RKO (cell line): ENCODE data around the gene ZNF550.

Experiments
- DNase-seq: peaks from one replicate; pipeline ENCODE4 v3.0.0-alpha.2; 2016; ENCODE audit warnings: low spot score

ZNF550 gene

GRCh38 chr19:57559404-57560025, at the start of gene ZNF550:
Gene ZNF550 (minus strand): TSS chr19:57559863. CDS start chr19:57559682, 181 bp downstream.
- DNase-seq: peak; percentile 86

- DNase-seq: no peak
Observed at GRCh38 chr19:57606931-57607330, 47.3 kb upstream of the ZNF550 start.

GRCh38 chr19:57599761-57600383, 40.2 kb upstream of the ZNF550 start, which contains the start of gene ZNF530:
Gene ZNF530 (plus strand): TSS chr19:57599885. CDS start chr19:57604346, 4,461 bp downstream.
- DNase-seq: no peak

- no peak for DNase-seq
Observed at GRCh38 chr19:57599377-57599760, 39.7 kb upstream of the ZNF550 start.

GRCh38 chr19:57587529-57587928, 27.9 kb upstream of the ZNF550 start:
- peak; percentile 86 for DNase-seq

GRCh38 chr19:57583521-57584416, 24.1 kb upstream of the ZNF550 start, which contains the start of gene ZIK1:
Gene ZIK1 (plus strand): TSS chr19:57584145. CDS start chr19:57584357, 212 bp downstream.
- DNase-seq: no peak

- DNase-seq: no peak
Observed at GRCh38 chr19:57583104-57583520, 23.4 kb upstream of the ZNF550 start.

- DNase-seq: peak; percentile 98
Observed at GRCh38 chr19:57578487-57579205, 19.0 kb upstream of the ZNF550 start, which contains the start of gene ZNF416. Gene ZNF416 (minus strand): TSS chr19:57578911. CDS start chr19:57578704, 207 bp downstream.

- DNase-seq: no peak
Observed at GRCh38 chr19:57576661-57577060, 17.0 kb upstream of the ZNF550 start.

GRCh38 chr19:57572415-57572947, 12.8 kb upstream of the ZNF550 start:
- no peak for DNase-seq

GRCh38 chr19:57570707-57571106, 11.0 kb upstream of the ZNF550 start:
- DNase-seq: no peak

- no peak for DNase-seq
Observed at GRCh38 chr19:57566396-57567265, 7.0 kb upstream of the ZNF550 start.

GRCh38 chr19:57563547-57563946, 3.9 kb upstream of the ZNF550 start:
- DNase-seq: no peak

GRCh38 chr19:57560049-57560491, 407 bp upstream of the ZNF550 start:
- peak; percentile 90 for DNase-seq

- peak; percentile 24 for DNase-seq
Observed at GRCh38 chr19:57559008-57559403, 657 bp downstream of the ZNF550 start.

GRCh38 chr19:57558525-57558924, 1.1 kb downstream of the ZNF550 start:
- peak; percentile 50 for DNase-seq

- DNase-seq: no peak
Observed at GRCh38 chr19:57557659-57558058, 2.0 kb downstream of the ZNF550 start.

GRCh38 chr19:57552432-57552831, 7.2 kb downstream of the ZNF550 start:
- DNase-seq: no peak

GRCh38 chr19:57546513-57546912, 13.2 kb downstream of the ZNF550 start:
- no peak for DNase-seq

- DNase-seq: no peak
Observed at GRCh38 chr19:57537953-57538547, 21.6 kb downstream of the ZNF550 start.
